Skeletal muscle cell (primary cell): ENCODE data around the gene TCAF1.
"Not testable (repeated sequence)": the region's sequence is repeated elsewhere in the genome, so short reads cannot be mapped to it uniquely, and the experiment has no call there.

Source experiments
- DNase-seq: peaks from one replicate; pipeline ENCODE4 v3.0.0-alpha.2; 2010; ENCODE audit warnings: low read depth
- H3K4me3 ChIP-seq: 2 replicates; pipeline ENCODE4 v1.5.1; 2011; ENCODE audit warnings: low read depth, mild to moderate bottlenecking, control low read depth, low read length, moderate library complexity

The TCAF1 gene

DNA sequence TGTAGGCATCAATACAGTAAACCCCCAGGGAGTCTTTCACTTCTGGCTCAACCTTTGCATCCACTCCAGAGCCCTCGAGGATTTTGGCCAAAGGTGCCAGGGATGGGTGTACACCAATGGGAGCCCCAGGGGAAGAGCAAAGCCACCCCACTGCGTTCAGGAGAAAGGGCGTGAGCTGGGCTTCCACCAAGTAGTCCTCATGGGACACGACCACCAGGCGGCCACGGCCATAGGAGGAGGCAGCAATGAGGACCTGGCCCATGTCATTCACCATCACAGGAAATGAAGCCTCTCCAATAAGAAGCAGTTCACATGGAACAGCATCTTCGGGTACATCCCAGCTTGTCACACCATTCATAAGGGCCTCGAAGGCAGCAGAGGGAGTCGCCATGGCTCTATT is 25.8 kb downstream of the TCAF1 start:
- no peak overlapping the region for H3K4me3 ChIP-seq
- no peak for DNase-seq

DNA sequence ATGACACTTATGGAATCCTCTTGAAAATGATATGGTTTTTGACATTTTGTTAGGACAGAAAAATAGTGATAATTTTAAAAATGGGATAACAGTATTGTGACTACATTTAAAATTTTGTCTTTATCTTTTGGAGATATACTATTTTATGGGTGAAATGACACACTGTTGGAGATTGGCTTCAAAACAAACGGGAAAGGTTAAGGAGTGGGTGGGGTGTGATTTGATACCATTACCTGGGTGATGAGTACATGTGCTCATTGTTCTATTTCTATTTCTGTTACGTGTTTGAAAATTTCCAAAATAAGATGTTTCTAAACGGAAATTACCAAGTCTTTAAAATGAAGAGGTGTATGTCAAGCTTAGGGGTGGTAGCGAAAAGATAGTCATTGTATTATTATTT is 28.7 kb downstream of the TCAF1 start:
- H3K4me3 ChIP-seq, DNase-seq: not testable (repeated sequence)

DNA sequence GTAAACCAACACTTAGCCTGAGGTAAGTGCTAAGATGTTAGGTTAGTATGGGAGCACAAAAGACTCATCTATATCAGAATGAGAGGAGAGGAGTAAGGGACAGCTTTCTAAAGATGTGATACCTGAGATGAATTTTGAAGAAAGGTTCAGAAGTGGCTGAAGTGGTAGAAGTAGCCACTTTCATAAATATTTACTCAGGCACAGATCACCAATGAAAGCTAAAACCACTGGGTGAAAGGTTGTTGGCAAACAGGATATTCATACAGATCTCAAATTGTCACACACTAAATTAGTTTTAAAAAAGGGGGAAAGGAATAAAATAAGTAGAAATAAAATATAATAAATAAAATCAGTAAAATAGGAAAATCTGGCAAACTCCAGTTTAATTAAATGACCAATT is 30.4 kb downstream of the TCAF1 start:
- DNase-seq, H3K4me3 ChIP-seq: not testable (repeated sequence)

DNA sequence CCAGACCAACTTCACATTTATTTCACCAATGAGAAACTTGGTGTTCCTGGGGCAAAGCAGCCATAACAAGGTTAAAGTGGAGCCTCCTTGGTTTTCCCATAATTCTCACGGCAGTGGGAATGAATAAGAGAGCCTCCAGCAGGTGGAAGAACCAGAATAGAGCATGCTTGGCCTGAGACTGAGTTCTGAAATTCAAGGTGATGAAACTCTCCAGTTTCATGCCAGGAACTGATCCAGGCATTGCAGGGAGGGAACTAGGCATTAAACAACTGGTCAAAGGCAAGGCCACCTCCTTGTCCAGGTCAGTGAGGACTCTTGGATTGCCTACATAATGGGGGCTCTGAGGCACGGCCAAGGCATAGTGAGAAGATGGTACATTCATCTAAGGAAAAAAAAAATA is 44.0 kb downstream of the TCAF1 start:
- H3K4me3 ChIP-seq: not testable (repeated sequence)

DNA sequence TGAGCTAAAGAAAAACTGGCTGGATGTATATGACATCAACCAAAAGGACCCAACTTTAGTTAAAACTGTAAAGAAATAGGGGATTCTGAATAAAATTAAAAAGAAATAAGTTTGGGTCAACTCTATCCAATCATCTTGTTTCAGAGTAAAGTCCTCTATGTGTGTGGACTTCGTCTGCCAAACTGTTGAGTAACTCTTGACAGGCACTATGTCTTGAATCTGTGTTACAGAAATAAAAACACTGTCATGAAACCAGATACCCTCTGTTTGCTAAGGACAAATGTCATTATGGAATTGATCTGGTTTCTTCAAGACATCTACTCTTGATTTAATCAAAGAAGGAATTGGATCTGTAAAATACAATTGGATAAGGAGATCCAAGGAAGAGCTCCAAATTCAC is 46.5 kb downstream of the TCAF1 start:
- not testable (repeated sequence) for DNase-seq, H3K4me3 ChIP-seq

More for the DNA sequence above, 44.0 kb downstream of the TCAF1 start:
- DNase-seq: not testable (repeated sequence)

- H3K4me3 ChIP-seq: no peak overlapping the region
- DNase-seq: no peak
Observed at GRCh38 chr7:143850682-143851081, 51.3 kb downstream of the TCAF1 start.

DNA sequence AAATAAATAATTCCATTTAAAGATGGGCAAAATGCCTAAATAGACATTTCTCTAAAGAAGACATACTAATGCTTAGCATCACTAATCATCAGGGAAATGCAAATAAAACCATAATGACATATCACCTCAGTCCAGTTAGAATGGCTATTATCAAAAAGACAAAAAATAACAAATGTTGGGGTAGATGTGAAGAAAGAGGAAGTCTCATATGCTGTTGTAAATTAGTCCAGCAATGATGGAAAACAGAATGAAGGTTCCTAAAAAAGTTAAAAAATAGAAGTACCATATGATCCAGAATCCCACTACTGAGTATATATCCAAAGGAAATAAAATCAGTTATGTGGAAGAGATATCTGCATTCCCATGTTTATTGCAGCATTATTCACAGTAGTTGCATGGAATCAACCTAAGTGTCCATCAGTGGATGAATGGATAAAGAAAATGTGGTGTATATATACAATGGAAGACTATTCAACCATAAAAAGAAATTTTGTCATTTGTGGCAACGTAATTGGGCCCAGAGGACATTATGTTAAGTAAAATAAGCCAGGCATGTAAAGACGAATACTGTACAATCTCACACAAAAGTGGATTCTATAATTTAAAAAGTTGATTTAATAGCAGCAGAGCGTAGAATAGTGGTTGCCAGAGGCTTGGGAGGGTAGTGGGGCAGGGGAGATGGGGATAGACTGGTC is 52.0 kb downstream of the TCAF1 start:
- DNase-seq: no peak
- H3K4me3 ChIP-seq: no peak overlapping the region

DNA sequence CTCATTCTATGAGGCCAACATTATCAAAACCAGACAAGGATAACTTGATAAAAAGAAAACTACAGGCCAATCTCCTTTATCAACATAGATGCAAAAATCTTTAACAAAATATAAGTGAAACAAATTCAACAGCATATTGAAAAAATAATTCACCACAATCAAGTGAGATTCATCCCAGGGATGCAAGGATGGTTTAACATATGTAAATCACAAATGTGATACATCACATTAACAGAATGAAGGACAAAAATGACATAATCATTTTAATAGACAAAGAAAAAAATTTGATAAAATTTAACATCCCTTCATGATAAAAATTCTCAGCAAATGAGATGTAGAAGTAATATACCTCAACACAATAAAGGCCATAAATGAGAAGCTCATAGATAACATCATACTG is 53.8 kb downstream of the TCAF1 start:
- no peak overlapping the region for H3K4me3 ChIP-seq
- DNase-seq: no peak

GRCh38 chr7:143846692-143847091 is 55.3 kb downstream of the TCAF1 start:
- DNase-seq: no peak
- H3K4me3 ChIP-seq: no peak overlapping the region

DNA sequence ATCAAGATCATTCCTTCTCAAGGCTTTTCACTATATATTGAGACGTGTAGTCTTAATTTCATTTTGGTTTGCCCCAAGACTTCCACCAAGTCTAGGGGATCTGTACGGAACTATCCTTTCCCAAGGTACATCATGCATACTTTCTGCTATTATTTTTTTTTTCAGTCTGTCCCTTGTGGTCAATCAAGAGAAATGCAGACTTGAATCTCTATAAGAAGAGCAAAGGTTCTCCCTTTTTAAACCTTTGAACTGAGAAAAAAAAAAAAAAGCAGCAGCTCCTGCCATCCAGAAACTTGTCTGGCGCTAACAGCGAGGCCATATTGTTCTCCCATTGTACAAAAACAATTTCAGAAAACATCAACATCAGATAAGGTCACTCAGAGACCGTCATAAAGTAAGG is 60.3 kb downstream of the TCAF1 start:
- DNase-seq, H3K4me3 ChIP-seq: not testable (repeated sequence)

DNA sequence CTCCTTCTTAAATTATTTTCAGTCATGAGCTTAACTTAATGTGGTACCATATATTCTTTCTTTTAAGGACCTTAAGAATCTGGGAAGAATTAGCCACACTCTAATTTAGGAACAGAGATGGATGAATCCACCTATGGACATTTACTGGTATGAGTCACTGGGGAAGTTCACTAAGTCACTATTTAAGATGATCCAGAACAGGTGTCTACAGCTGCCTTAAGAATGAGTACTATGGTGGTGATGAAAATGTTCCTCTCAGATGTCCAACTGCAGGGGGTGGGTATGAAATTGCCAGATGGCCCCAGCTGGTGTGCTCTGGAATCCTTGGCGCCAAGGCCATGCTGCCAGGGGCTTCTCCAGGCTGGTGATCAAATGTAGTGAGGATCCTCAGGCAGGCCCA is 61.9 kb downstream of the TCAF1 start:
- DNase-seq, H3K4me3 ChIP-seq: not testable (repeated sequence)

- peak overlapping the region; percentile 34 for H3K4me3 ChIP-seq
- not testable (repeated sequence) for DNase-seq
Observed at GRCh38 chr7:143837223-143837622, 64.8 kb downstream of the TCAF1 start.

DNA sequence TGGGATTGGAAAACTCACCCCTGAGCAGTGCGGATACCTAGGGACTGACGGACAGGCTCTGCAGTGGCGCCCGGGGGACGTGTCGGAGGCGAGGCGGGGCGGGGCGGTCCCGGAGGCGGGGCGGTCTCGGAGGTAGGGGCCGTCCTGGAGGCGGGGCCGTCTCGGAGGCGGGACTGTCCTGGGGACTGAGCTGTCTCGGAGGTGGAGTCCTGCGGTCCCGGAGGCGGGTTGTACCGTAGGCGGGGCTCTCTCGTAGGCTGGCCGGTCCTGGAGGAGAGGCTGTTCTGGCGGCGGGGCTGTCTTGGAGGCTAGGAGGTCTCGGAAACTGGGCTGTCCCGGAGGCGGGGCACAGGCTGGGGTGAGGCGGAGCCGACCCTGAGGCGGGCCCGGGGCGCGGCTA is 65.4 kb downstream of the TCAF1 start:
- peak overlapping the region; percentile 32 for H3K4me3 ChIP-seq
- not testable (repeated sequence) for DNase-seq

GRCh38 chr7:143836088-143836487 is 65.9 kb downstream of the TCAF1 start:
- not testable (repeated sequence) for DNase-seq, H3K4me3 ChIP-seq

GRCh38 chr7:143826578-143826977 is 75.4 kb downstream of the TCAF1 start:
- DNase-seq, H3K4me3 ChIP-seq: not testable (repeated sequence)

- DNase-seq, H3K4me3 ChIP-seq: not testable (repeated sequence)
Observed at GRCh38 chr7:143824295-143825135, 77.5 kb downstream of the TCAF1 start.

GRCh38 chr7:143823634-143824294 is 78.2 kb downstream of the TCAF1 start:
- DNase-seq, H3K4me3 ChIP-seq: not testable (repeated sequence)

DNA sequence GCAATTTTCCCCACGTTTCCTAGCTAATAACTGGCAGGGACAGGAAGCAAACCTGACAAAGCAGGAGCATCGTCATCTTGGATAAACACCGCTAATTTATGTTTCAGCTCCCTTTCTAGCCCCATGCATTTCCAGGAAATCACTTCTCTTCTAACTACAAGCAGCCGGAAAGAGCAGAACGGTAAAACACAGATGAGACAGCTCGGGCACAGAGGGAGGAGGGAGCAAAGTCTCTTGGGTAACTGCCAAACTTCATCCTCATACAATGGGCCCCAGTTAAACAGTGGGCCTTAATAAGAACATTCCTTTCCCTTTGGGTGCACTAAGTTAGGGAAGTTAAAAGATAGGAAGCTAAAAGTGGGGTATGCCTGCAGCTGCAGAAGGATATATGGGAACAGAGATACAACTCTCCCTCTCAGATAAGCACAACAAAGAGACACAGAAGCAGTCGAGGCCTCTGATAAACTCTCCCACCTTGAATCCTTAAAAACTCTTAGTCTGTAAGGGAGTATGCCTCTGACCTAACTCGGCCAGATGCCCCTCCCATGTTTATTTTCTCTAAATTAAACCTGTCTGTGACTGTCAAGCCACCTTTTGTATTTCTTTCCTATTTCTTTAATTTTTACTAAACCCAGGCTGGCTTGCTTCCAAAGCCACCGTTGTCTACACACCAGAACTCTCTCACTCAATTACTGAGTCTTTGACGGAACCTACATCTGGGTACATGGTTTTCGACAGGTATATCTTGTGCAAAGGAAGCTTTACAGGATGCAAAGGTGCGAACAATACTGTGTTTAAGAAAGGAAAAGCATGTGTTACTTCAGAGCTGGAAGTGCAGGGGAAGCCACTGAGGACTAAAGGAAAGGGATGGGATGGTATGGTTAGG is 80.3 kb downstream of the TCAF1 start:
- H3K4me3 ChIP-seq, DNase-seq: not testable (repeated sequence)

DNA sequence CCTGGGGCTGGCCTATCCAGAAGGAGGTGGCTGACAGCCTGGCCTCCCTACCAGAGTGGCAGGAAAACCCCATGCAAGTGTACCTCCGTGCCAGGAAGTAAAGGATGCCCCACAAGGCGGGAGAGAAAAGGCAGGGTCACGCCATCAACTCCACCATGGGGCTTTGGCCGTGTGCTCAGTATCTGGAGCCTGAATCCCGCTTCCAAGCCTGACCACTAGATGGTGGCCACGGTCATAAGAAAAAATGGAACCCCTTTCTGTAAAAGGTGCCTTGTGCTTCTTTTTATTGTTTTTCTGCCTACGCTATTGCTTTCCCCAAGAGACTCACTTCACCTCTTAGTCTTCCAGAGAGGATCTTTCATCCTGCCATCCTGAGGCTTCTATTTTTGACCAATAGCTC is 84.1 kb downstream of the TCAF1 start:
- H3K4me3 ChIP-seq, DNase-seq: not testable (repeated sequence)
